ENCODE data around the gene ACTRT3. TPM values are rescaled to one million over a fixed set of nuclear protein-coding genes. Genes with fewer than 3 reads are reported as not detected.
A peak's percentile ranks its signal among the peaks of the same experiment; 100 is the strongest.

ACTRT3 gene
- total and polyA plus RNA-seq, 2 experiments from 2014 or later: 2.9 to 5.2 TPM

DNA sequence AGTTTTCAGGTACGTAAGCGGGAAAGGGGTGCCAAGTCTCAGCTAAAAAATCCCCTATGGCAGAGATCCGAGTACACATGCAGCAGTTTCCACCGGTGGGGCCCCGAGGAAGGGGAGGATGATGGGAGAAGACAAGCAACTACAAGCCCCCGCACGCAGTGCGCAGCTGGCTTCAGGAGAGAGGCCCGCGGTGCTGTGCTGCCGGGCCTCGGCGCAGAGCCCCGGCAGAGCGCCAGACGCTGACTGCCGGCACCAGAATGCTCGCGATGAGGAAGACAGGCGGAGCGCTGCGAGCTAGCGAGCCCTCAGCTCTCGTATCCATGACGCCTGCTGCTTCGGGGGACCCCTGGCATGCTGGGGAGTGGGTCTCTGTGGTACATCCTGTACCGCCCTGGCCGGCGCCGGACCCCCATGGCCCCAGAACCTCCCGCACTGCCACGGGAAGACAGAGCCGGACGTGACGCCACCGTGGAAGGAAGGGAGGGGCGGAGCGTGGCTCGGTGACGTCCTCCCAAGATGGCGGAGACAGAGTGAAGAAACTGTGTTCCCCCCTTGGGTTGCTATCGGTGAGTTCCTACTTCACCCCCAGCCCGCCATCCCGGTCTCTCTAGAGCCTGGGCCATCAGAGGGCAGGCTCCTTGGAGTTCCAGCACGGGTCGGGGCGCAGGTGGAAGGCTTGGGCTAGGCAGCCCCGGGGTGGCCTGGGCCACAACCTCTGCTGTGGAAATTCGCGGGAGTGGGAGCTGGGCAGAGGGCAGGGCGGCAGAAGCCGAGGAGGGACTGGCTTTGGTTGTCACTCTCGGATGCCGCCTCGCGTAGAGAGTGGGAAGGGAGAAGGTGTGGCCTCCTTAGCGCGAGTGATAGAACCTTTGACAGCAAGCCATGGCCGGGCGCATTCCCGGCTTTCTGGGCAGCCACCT, 3.8 kb upstream of the ACTRT3 start, which contains the start of gene MYNN:
Gene MYNN (plus strand): TSS at position 500 of the 920 bp plus-strand sequence. CDS start 900 bp downstream, outside the sequence.
- Histone ChIP-seq H3K79me2 (replicated peaks; ENCODE audit: insufficient read depth) (peaks cover 44% of the 10 kb centered on the region), H2AFZ (peak within 1 kb of the TSS; percentile 86)
- peak within 1 kb of the TSS; percentile 97 for H3K4me3 Mint-ChIP-seq

DNA sequence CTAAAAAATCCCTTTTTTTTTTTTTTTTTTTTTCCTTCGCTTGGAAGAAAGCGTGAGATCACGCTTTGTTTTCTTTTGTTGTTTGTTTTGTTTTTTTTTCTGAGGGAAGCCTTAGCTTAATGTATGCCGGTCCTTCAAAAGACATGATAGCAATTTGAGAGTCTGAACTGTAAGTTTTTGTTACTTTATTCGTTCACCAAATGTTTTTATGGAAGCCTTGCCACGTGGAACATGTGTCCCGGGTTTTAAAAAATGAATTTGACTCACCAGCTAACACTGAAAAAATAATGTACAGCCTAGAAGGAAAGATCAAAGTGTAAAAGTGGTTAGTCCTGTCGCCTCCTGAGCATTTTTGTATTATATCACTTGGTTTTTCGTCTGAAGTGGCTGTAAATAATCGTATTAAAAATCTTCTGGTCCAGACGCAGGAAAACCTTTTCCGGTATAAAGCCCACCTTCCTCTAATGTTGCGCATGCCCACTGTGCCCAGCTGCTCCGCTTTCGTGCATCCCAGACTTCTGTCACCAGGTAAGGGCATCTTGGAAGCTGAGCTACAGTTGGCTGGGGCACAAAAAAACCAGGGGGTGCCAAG, 3.0 kb upstream of the ACTRT3 start:
- no peaks in the 10 kb centered on the region for H3K9me2 ChIP-seq (ENCODE audit: insufficient read depth)
- H3K9me3 Mint-ChIP-seq: peaks cover 9% of the 10 kb centered on the region; the same call in 1 of the 3 replicates
- TF ChIP-seq, protein P1, sequence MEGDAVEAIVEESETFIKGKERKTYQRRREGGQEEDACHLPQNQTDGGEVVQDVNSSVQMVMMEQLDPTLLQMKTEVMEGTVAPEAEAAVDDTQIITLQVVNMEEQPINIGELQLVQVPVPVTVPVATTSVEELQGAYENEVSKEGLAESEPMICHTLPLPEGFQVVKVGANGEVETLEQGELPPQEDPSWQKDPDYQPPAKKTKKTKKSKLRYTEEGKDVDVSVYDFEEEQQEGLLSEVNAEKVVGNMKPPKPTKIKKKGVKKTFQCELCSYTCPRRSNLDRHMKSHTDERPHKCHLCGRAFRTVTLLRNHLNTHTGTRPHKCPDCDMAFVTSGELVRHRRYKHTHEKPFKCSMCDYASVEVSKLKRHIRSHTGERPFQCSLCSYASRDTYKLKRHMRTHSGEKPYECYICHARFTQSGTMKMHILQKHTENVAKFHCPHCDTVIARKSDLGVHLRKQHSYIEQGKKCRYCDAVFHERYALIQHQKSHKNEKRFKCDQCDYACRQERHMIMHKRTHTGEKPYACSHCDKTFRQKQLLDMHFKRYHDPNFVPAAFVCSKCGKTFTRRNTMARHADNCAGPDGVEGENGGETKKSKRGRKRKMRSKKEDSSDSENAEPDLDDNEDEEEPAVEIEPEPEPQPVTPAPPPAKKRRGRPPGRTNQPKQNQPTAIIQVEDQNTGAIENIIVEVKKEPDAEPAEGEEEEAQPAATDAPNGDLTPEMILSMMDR (conservative IDR thresholded peaks at IDR 0.05; ENCODE audit: low read depth in 2 of 2): no peak
- TF ChIP-seq, protein P2, sequence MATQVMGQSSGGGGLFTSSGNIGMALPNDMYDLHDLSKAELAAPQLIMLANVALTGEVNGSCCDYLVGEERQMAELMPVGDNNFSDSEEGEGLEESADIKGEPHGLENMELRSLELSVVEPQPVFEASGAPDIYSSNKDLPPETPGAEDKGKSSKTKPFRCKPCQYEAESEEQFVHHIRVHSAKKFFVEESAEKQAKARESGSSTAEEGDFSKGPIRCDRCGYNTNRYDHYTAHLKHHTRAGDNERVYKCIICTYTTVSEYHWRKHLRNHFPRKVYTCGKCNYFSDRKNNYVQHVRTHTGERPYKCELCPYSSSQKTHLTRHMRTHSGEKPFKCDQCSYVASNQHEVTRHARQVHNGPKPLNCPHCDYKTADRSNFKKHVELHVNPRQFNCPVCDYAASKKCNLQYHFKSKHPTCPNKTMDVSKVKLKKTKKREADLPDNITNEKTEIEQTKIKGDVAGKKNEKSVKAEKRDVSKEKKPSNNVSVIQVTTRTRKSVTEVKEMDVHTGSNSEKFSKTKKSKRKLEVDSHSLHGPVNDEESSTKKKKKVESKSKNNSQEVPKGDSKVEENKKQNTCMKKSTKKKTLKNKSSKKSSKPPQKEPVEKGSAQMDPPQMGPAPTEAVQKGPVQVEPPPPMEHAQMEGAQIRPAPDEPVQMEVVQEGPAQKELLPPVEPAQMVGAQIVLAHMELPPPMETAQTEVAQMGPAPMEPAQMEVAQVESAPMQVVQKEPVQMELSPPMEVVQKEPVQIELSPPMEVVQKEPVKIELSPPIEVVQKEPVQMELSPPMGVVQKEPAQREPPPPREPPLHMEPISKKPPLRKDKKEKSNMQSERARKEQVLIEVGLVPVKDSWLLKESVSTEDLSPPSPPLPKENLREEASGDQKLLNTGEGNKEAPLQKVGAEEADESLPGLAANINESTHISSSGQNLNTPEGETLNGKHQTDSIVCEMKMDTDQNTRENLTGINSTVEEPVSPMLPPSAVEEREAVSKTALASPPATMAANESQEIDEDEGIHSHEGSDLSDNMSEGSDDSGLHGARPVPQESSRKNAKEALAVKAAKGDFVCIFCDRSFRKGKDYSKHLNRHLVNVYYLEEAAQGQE (IDR thresholded peaks at IDR 0.05; ENCODE audit: unreplicated experiment): no peak
- TF ChIP-seq STAT1 (IDR thresholded peaks at IDR 0.05; ENCODE audit: unreplicated experiment) (no peak), POLR2AphosphoS5 (IDR thresholded peaks at IDR 0.05; ENCODE audit: low read depth) (no peak), NANOG (IDR thresholded peaks at IDR 0.05; ENCODE audit: borderline replicate concordance) (no peak), EZH2phosphoT487 (IDR thresholded peaks at IDR 0.05; ENCODE audit: unreplicated experiment) (no peak)
- H3K79me2 ChIP-seq (replicated peaks; ENCODE audit: insufficient read depth): peaks cover 39% of the 10 kb centered on the region
- peaks cover 34% of the 10 kb centered on the region for H3K36me3 Mint-ChIP-seq (ENCODE audit: low read depth)
- H2AFZ ChIP-seq: peak overlapping the region; percentile 7; the same call in 1 of the 2 replicates
- peaks cover 9% of the 10 kb centered on the region; the same call in 1 of the 2 replicates for H3F3A ChIP-seq (replicated peaks; ENCODE audit: low read depth)
- H3K4me3 Mint-ChIP-seq: peak overlapping the region; percentile 97
- no peaks in the 10 kb centered on the region for H4K20me1 ChIP-seq (replicated peaks; ENCODE audit: insufficient read depth)
- no peaks in the 10 kb centered on the region for H3K27me3 ChIP-seq (ENCODE audit: insufficient read depth)
- peak overlapping the region; percentile 96 for H3K4me3 ChIP-seq
- H3K27ac Mint-ChIP-seq: peak overlapping the region; percentile 98
- DNase-seq (ENCODE audit: low spot score): peak; percentile 79
- H3K27me3 Mint-ChIP-seq (ENCODE audit: insufficient read depth, low read depth, poor library complexity): peaks cover 19% of the 10 kb centered on the region
- peak overlapping the region; percentile 96 for H3K27ac ChIP-seq (ENCODE audit: low read depth)
- peaks cover 27% of the 10 kb centered on the region for H3K4me1 ChIP-seq (ENCODE audit: insufficient read depth)
- H3K4me1 Mint-ChIP-seq: peaks cover 33% of the 10 kb centered on the region
- peaks cover 5% of the 10 kb centered on the region for H3K36me3 ChIP-seq (ENCODE audit: insufficient read depth)
- peak overlapping the region; percentile 74 for H3K4me2 ChIP-seq
- peak; percentile 52 for ATAC-seq

More for the DNA sequence above, 3.8 kb upstream of the ACTRT3 start, which contains the start of gene MYNN:
- no peaks in the 10 kb centered on the region for H4K20me1 ChIP-seq (replicated peaks; ENCODE audit: insufficient read depth)
- peak within 1 kb of the TSS; percentile 96 for H3K27ac ChIP-seq (ENCODE audit: low read depth)
- TF ChIP-seq ZNF114 (CRISPR knock-in tag; IDR thresholded peaks at IDR 0.05) (no peak), POLR2AphosphoS5 (IDR thresholded peaks at IDR 0.05; ENCODE audit: low read depth) (peak; percentile 93), CREB1 (CRISPR knock-in tag; IDR thresholded peaks at IDR 0.05; ENCODE audit: low read depth) (peak; percentile 93)
- TF ChIP-seq, protein P3, sequence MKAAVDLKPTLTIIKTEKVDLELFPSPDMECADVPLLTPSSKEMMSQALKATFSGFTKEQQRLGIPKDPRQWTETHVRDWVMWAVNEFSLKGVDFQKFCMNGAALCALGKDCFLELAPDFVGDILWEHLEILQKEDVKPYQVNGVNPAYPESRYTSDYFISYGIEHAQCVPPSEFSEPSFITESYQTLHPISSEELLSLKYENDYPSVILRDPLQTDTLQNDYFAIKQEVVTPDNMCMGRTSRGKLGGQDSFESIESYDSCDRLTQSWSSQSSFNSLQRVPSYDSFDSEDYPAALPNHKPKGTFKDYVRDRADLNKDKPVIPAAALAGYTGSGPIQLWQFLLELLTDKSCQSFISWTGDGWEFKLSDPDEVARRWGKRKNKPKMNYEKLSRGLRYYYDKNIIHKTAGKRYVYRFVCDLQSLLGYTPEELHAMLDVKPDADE (IDR thresholded peaks at IDR 0.05): peak; percentile 67
- H3K4me2 ChIP-seq: peak within 1 kb of the TSS; percentile 74
- peak within 1 kb of the TSS; percentile 96 for H3K4me3 ChIP-seq
- H3K36me3 Mint-ChIP-seq (ENCODE audit: low read depth): peaks cover 42% of the 10 kb centered on the region
- H3K4me1 Mint-ChIP-seq: peaks cover 35% of the 10 kb centered on the region
- H3F3A ChIP-seq (replicated peaks; ENCODE audit: low read depth): peaks cover 7% of the 10 kb centered on the region; the same call in 1 of the 2 replicates
- peaks cover 19% of the 10 kb centered on the region for H3K27me3 Mint-ChIP-seq (ENCODE audit: insufficient read depth, low read depth, poor library complexity)
- no peaks in the 10 kb centered on the region for H3K9me2 ChIP-seq (ENCODE audit: insufficient read depth)
- H3K36me3 ChIP-seq (ENCODE audit: insufficient read depth): peaks cover 5% of the 10 kb centered on the region
- H3K27ac Mint-ChIP-seq: peak within 1 kb of the TSS; percentile 98
- peaks cover 9% of the 10 kb centered on the region; the same call in 1 of the 3 replicates for H3K9me3 Mint-ChIP-seq
- DNase-seq (ENCODE audit: low spot score) (peak; percentile 94), ATAC-seq (peak; percentile 82)
- peaks cover 27% of the 10 kb centered on the region for H3K4me1 ChIP-seq (ENCODE audit: insufficient read depth)
- no peaks in the 10 kb centered on the region for H3K27me3 ChIP-seq (ENCODE audit: insufficient read depth)

All from GM23338 (cell line).